Fibroblast of pulmonary artery (primary cell): ENCODE data around the gene NUP133.

Source experiments
- DNase-seq: peaks from one replicate; pipeline ENCODE4 v3.0.0-alpha.2; 2010; ENCODE audit warnings: low read depth
- H3K4me3 ChIP-seq: replicated peaks from 2 replicates; pipeline ENCODE4 v1.5.1; 2011; ENCODE audit warnings: low read depth, mild to moderate bottlenecking, control low read depth, low read length, moderate library complexity
- CTCF ChIP-seq: IDR thresholded peaks from 2 replicates; pipeline ENCODE4 v1.5.1; 2011; ENCODE audit warnings: mild to moderate bottlenecking, control low read depth, low read length, inconsistent platforms; ENCODE audit errors: missing control alignments

The NUP133 gene

GRCh38 chr1:229507951-229508822, at the start of gene NUP133:
Gene NUP133 (minus strand): TSS chr1:229508341. CDS start chr1:229508249, 92 bp downstream.
- no peak for TF ChIP-seq CTCF
- DNase-seq, result peak; percentile 99
- H3K4me3 ChIP-seq, result peak within 1 kb of the TSS; percentile 95

GRCh38 chr1:229557200-229557850, 49.2 kb upstream of the NUP133 start:
- H3K4me3 ChIP-seq, result peak overlapping the region; percentile 73
- DNase-seq, result peak; percentile 38
- TF ChIP-seq CTCF, result no peak

- H3K4me3 ChIP-seq, result no peak overlapping the region
- DNase-seq, result peak; percentile 8
- no peak for TF ChIP-seq CTCF
Observed at GRCh38 chr1:229554886-229555621, 46.9 kb upstream of the NUP133 start.

- no peak overlapping the region for H3K4me3 ChIP-seq
- no peak for DNase-seq
- TF ChIP-seq CTCF, result no peak
Observed at GRCh38 chr1:229553621-229554130, 45.5 kb upstream of the NUP133 start.

- no peak overlapping the region for H3K4me3 ChIP-seq
- no peak for TF ChIP-seq CTCF
Observed at GRCh38 chr1:229552732-229553131, 44.6 kb upstream of the NUP133 start.

GRCh38 chr1:229550812-229551567, 42.8 kb upstream of the NUP133 start:
- no peak for TF ChIP-seq CTCF
- H3K4me3 ChIP-seq, result no peak overlapping the region
- no peak for DNase-seq

More at GRCh38 chr1:229552732-229553131, 44.6 kb upstream of the NUP133 start:
- DNase-seq, result no peak
